HEK293 (cell line): ENCODE results near the gene RPS15.
"Not testable (repeated sequence)": the region's sequence is repeated elsewhere in the genome, so short reads cannot be mapped to it uniquely, and the experiment has no call there.

Experiments used
- CTCF ChIA-PET: fragments of 350-600 bp; formaldehyde crosslinking; extraction: SDS; loops from one replicate; lab custom pipeline; 2021; ENCODE audit warnings: antibody characterized with exemption; lab: Yijun Ruan, JAX
- POLR2A ChIA-PET: fragments of 300-600 bp; formaldehyde crosslinking; extraction: SDS; loops from one replicate; lab custom pipeline; 2020; ENCODE audit warnings: antibody characterized with exemption, inconsistent platforms; lab: Yijun Ruan, JAX
- H3K27ac ChIP-seq: fragments of 200-500 bp; sonication (Bioruptor generic); 2 replicates; pipeline ENCODE4 v1.5.1; 2014; ENCODE audit warnings: low read depth, low read length, control low read depth, inconsistent platforms; ENCODE audit errors: extremely low read depth
- H3K36me3 ChIP-seq, 2 experiments: fragments of 200-500 bp in 1 of 2; sonication (Bioruptor generic) in 1 of 2; 1 replicate in 1 of 2; 2 replicates in 1 of 2; pipeline ENCODE4 v1.5.1; 2014 to 2017; ENCODE audit warnings: inconsistent platforms in 2 of 2, low read length in 2 of 2; ENCODE audit not compliant: control insufficient read depth in 2 of 2, insufficient read depth in 1 of 2
- H3K4me1 ChIP-seq: fragments of 200-500 bp; sonication (Bioruptor generic); 2 replicates; pipeline ENCODE4 v1.5.1; 2014; ENCODE audit warnings: mild to moderate bottlenecking, low read length, inconsistent platforms; ENCODE audit not compliant: control insufficient read depth, insufficient read depth
- H3K4me3 ChIP-seq: 2 replicates; pipeline ENCODE4 v1.5.1; 2011; ENCODE audit warnings: low read depth, mild to moderate bottlenecking, control low read depth, low read length, moderate library complexity
- H3K9me3 ChIP-seq: fragments of 200-500 bp; sonication (Bioruptor generic); 2 replicates; pipeline ENCODE4 v1.5.1; 2014; ENCODE audit warnings: low read depth, low read length, inconsistent platforms; ENCODE audit not compliant: control insufficient read depth, insufficient read depth
- BCL11B ChIP-seq: fragments of 450-650 bp; formaldehyde crosslinking; IDR thresholded peaks from 2 replicates; pipeline ENCODE4 v1.5.1; 2016; ENCODE audit warnings: low read depth, missing biosample characterization, missing genetic modification characterization
- ELK4 ChIP-seq: IDR thresholded peaks from 2 replicates; pipeline ENCODE4 v1.6.1; 2011; ENCODE audit warnings: mild to moderate bottlenecking, low read depth, low read length, borderline replicate concordance
- GLIS1 ChIP-seq: fragments of 450-650 bp; formaldehyde crosslinking; IDR thresholded peaks from 2 replicates; pipeline ENCODE4 v1.5.1; 2016; ENCODE audit warnings: missing biosample characterization, missing genetic modification characterization
- HOXA7 ChIP-seq: sonication (generic); formaldehyde crosslinking; IDR thresholded peaks from 2 replicates; pipeline ENCODE4 v1.8.1; 2022; ENCODE audit warnings: missing genetic modification reagents, borderline replicate concordance
- REPIN1 ChIP-seq: fragments of 450-650 bp; formaldehyde crosslinking; IDR thresholded peaks from 2 replicates; pipeline ENCODE4 v1.5.1; 2017; ENCODE audit warnings: missing biosample characterization, missing genetic modification characterization, low read depth
- SALL2 ChIP-seq: fragments of 450-650 bp; formaldehyde crosslinking; IDR thresholded peaks from 2 replicates; pipeline ENCODE4 v1.5.0; 2017; ENCODE audit warnings: missing biosample characterization, mild to moderate bottlenecking, missing genetic modification characterization, borderline replicate concordance
- ZBTB11 ChIP-seq: fragments of 450-650 bp; formaldehyde crosslinking; conservative IDR thresholded peaks from 2 replicates; pipeline ENCODE4 v1.5.1; 2016; ENCODE audit warnings: low read depth, missing biosample characterization, missing genetic modification characterization
- ZEB2 ChIP-seq: fragments of 450-650 bp; formaldehyde crosslinking; IDR thresholded peaks from 2 replicates; pipeline ENCODE4 v1.5.1; 2016; ENCODE audit warnings: missing biosample characterization, missing genetic modification characterization
- ZNF133 ChIP-seq: fragments of 450-650 bp; formaldehyde crosslinking; IDR thresholded peaks from 2 replicates; pipeline ENCODE4 v1.5.1; 2016; ENCODE audit warnings: missing biosample characterization, missing genetic modification characterization
- ZNF184 ChIP-seq: fragments of 450-650 bp; IDR thresholded peaks from 2 replicates; pipeline ENCODE4 v1.5.1; 2018; ENCODE audit warnings: missing biosample characterization, mild to moderate bottlenecking, missing genetic modification characterization
- ZNF211 ChIP-seq: fragments of 450-650 bp; formaldehyde crosslinking; IDR thresholded peaks from 2 replicates; pipeline ENCODE4 v1.5.1; 2016; ENCODE audit warnings: low read depth, missing biosample characterization, missing genetic modification characterization
- ZNF274 ChIP-seq, 2 experiments: fragments of 200-500 bp in 1 of 2; fragments of 450-650 bp in 1 of 2; sonication (Bioruptor generic) in 1 of 2; formaldehyde crosslinking in 1 of 2; IDR thresholded peaks; 2 replicates each; pipeline versions ENCODE4 v1.5.1 to v1.6.1; 2014 to 2016; ENCODE audit warnings: borderline replicate concordance in 1 of 2, inconsistent platforms in 1 of 2, low read length in 1 of 2, missing biosample characterization in 1 of 2, missing genetic modification characterization in 1 of 2
- ZNF302 ChIP-seq: fragments of 450-650 bp; formaldehyde crosslinking; IDR thresholded peaks from 2 replicates; pipeline ENCODE4 v1.5.1; 2016; ENCODE audit warnings: missing biosample characterization, missing genetic modification characterization, low read depth
- ZNF433 ChIP-seq: fragments of 450-650 bp; formaldehyde crosslinking; IDR thresholded peaks from 2 replicates; pipeline ENCODE4 v1.5.1; 2016; ENCODE audit warnings: missing biosample characterization, missing genetic modification characterization, low read depth
- ZNF48 ChIP-seq: fragments of 450-650 bp; formaldehyde crosslinking; IDR thresholded peaks from 2 replicates; pipeline ENCODE4 v1.5.1; 2016; ENCODE audit warnings: missing biosample characterization, missing genetic modification characterization
- ZNF548 ChIP-seq: fragments of 450-650 bp; formaldehyde crosslinking; IDR thresholded peaks from 2 replicates; pipeline ENCODE4 v1.5.1; 2016; ENCODE audit warnings: missing biosample characterization, missing genetic modification characterization
- ZNF561 ChIP-seq: fragments of 450-650 bp; IDR thresholded peaks from 2 replicates; pipeline ENCODE4 v1.5.1; 2018; ENCODE audit warnings: missing biosample characterization, missing genetic modification characterization, borderline replicate concordance
- ZNF596 ChIP-seq: fragments of 450-650 bp; IDR thresholded peaks from 2 replicates; pipeline ENCODE4 v1.5.0; 2018; ENCODE audit warnings: missing biosample characterization, mild to moderate bottlenecking, missing genetic modification characterization, moderate library complexity
- ZNF621 ChIP-seq: fragments of 450-650 bp; formaldehyde crosslinking; IDR thresholded peaks from 2 replicates; pipeline ENCODE4 v1.5.1; 2017; ENCODE audit warnings: missing biosample characterization, missing genetic modification characterization
- ZNF76 ChIP-seq: fragments of 450-650 bp; formaldehyde crosslinking; IDR thresholded peaks from 2 replicates; pipeline ENCODE4; 2016; ENCODE audit warnings: low read depth, missing biosample characterization, missing genetic modification characterization, borderline replicate concordance
- TF ChIP-seq, protein P1 (sequence below): fragments of 450-650 bp; formaldehyde crosslinking; IDR thresholded peaks from 2 replicates; pipeline ENCODE4 v1.5.1; 2016; ENCODE audit warnings: missing biosample characterization, missing genetic modification characterization, borderline replicate concordance

RPS15 gene

GRCh38 chr19:1475751-1476437, 37.7 kb downstream of the RPS15 start (continued):
- TF ChIP-seq GLIS1 (tag by site-specific recombination) (no peak), BCL11B (tag by site-specific recombination) (no peak), ZNF302 (no peak), ZNF211 (no peak), ZNF48 (tag by site-specific recombination) (no peak), ZNF561 (no peak)

DNA sequence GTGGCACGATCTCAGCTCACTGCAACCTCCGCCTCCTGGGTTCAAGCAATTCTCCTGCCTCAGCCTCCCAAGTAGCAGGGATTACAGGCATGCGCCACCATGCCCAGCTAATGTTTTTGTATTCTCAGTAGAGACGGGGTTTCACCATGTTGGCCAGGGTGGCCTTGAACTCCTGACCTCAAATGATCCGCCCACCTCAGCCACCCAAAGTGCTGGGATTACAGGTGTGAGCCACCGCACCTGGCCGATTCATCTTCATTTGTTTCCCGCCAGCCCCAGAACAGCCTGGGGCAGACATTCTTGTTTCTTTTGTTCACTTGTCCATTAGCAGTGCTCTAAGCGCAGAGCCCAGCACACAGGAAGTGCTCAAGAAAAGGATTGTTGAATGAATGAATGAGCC, 38.9 kb downstream of the RPS15 start:
- H3K9me3 ChIP-seq, H3K4me1 ChIP-seq, H3K4me3 ChIP-seq, H3K27ac ChIP-seq, POLR2A ChIA-PET: not testable (repeated sequence)
- peaks cover 4 to 28% of the 10 kb centered on the region in 2 experiments; a peak in 2 of 3 replicates for H3K36me3 ChIP-seq
- CTCF ChIA-PET: interaction anchor here (0.6 to 1.4 kb wide), 3 partner anchors 69 to 420 kb away, joined by 3 to 8 read pairs (median 3); no protein-coding TSS in a partner anchor

GRCh38 chr19:1478934-1479707, 40.9 kb downstream of the RPS15 start, which contains the start of gene C19orf25:
C19orf25 (minus strand) TSS chr19:1479215; CDS start chr19:1478903, 312 bp downstream.
- Histone ChIP-seq H3K27ac (peak within 1 kb of the TSS; percentile 90), H3K36me3 (peaks cover 4 to 28% of the 10 kb centered on the region in 2 experiments; a peak in 2 of 3 replicates), H3K9me3 (no peaks in the 10 kb centered on the region), H3K4me3 (peak within 1 kb of the TSS; percentile 60), H3K4me1 (no peaks in the 10 kb centered on the region)
- CTCF ChIA-PET: interaction anchor here (0.6 kb wide), 1 partner anchor 15 kb away, joined by 4 read pairs; no protein-coding TSS in a partner anchor
- POLR2A ChIA-PET: no interaction called here
- TF ChIP-seq ZNF621 (tag by site-specific recombination) (no peak), ZNF274 (IDR thresholded peaks at IDR 0.05; ENCODE audit: low read length) (no peak), ZNF274 (tag by site-specific recombination; IDR thresholded peaks at IDR 0.05; ENCODE audit: borderline replicate concordance) (no peak), REPIN1 (tag by site-specific recombination) (no peak), HOXA7 (CRISPR knock-in tag) (no peak), ZNF548 (tag by site-specific recombination) (no peak), ZEB2 (tag by site-specific recombination) (peak; percentile 82; the same call in 1 of the 2 replicates), ZNF133 (no peak), SALL2 (tag by site-specific recombination) (no peak), ZNF596 (tag by site-specific recombination) (no peak), ZBTB11 (tag by site-specific recombination) (peak; percentile 96), ELK4 (peak; percentile 89), ZNF184 (peak; percentile 63), ZNF76 (tag by site-specific recombination) (peak; percentile 66; the same call in 1 of the 2 replicates), ZNF433 (tag by site-specific recombination) (no peak)
- TF ChIP-seq, protein P1, sequence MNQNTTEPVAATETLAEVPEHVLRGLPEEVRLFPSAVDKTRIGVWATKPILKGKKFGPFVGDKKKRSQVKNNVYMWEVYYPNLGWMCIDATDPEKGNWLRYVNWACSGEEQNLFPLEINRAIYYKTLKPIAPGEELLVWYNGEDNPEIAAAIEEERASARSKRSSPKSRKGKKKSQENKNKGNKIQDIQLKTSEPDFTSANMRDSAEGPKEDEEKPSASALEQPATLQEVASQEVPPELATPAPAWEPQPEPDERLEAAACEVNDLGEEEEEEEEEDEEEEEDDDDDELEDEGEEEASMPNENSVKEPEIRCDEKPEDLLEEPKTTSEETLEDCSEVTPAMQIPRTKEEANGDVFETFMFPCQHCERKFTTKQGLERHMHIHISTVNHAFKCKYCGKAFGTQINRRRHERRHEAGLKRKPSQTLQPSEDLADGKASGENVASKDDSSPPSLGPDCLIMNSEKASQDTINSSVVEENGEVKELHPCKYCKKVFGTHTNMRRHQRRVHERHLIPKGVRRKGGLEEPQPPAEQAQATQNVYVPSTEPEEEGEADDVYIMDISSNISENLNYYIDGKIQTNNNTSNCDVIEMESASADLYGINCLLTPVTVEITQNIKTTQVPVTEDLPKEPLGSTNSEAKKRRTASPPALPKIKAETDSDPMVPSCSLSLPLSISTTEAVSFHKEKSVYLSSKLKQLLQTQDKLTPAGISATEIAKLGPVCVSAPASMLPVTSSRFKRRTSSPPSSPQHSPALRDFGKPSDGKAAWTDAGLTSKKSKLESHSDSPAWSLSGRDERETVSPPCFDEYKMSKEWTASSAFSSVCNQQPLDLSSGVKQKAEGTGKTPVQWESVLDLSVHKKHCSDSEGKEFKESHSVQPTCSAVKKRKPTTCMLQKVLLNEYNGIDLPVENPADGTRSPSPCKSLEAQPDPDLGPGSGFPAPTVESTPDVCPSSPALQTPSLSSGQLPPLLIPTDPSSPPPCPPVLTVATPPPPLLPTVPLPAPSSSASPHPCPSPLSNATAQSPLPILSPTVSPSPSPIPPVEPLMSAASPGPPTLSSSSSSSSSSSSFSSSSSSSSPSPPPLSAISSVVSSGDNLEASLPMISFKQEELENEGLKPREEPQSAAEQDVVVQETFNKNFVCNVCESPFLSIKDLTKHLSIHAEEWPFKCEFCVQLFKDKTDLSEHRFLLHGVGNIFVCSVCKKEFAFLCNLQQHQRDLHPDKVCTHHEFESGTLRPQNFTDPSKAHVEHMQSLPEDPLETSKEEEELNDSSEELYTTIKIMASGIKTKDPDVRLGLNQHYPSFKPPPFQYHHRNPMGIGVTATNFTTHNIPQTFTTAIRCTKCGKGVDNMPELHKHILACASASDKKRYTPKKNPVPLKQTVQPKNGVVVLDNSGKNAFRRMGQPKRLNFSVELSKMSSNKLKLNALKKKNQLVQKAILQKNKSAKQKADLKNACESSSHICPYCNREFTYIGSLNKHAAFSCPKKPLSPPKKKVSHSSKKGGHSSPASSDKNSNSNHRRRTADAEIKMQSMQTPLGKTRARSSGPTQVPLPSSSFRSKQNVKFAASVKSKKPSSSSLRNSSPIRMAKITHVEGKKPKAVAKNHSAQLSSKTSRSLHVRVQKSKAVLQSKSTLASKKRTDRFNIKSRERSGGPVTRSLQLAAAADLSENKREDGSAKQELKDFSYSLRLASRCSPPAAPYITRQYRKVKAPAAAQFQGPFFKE (tag by site-specific recombination): no peak
